HG03575 (cell line): ENCODE data around the gene CLPX.
"Not testable (repeated sequence)": the region's sequence is repeated elsewhere in the genome, so short reads cannot be mapped to it uniquely, and the experiment has no call there.

Source experiments
- ATAC-seq: cut with Tn5 transposase; IDR thresholded peaks from one replicate; pipeline ENCODE4 v1.9.1; 2021; ENCODE audit not compliant: unreplicated experiment, insufficient number of reproducible peaks, low FRiP score; ENCODE audit errors: extremely low read depth

Gene CLPX

DNA sequence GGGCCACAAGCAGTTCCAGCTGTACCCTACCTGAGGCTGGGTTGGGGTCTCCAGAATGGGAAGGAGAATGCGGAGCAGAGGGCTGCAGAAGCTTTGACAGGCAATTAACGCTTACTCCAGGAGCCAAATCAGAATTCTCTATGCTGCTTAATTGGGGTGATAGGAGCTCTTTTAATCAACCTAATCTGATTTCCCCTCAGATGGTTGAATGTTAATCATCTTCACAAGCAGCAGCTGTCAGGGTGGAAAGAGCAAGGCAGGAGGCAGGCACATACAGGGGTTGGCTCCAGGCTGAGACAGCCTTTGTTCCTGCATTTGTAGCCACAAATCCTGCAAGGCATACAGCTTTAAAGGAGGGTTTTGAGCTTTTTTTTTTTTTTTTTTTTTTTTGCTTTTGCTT is 23.5 kb upstream of the CLPX start:
- no peak for ATAC-seq

DNA sequence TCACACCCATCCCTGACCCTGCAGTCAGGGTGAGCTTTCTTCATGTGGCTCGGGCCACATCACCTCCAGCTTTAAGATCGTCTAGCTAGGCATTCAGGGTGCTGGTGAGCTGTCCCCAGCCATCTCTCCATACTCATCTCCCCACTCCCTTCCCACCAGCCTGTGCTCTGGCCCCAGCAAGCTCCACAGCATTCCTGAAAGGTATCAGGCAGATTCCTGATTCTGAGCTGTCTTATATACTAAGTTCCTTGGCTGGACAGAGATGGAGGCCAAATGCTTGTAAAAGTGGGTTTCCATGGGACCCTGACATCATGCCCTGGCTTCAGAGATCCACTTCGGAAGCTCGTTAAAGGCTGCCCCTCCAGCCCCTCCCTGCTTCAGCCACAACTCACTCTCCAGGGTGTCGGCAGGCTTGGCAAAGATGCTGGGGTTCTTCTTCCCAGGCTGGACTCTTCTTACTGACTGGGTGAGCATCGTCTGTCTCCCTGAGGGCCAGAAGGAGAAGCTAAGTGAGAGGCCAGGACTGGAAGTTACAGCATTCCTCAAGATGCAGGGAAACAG is 22.2 kb upstream of the CLPX start:
- ATAC-seq, result no peak

DNA sequence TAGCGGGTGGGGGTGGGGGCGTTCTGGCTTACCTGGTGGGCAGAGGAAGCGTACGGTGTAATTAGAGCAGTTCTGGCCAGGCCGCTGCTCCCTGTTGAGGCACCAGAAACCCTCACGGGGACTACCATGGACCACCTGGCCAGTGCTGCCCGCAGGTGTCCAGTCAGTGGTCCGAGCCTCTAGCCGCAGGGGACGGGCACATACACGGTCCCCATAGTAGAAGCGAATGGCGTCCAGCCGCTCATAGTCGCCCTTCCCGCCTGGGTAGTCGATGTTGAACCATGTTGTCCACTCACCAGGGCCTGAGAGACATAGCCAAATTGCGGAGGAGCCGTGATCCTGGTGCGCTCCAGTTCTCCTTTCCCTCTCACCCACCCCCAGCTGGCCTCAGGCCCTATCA is 21.6 kb upstream of the CLPX start:
- no peak for ATAC-seq

DNA sequence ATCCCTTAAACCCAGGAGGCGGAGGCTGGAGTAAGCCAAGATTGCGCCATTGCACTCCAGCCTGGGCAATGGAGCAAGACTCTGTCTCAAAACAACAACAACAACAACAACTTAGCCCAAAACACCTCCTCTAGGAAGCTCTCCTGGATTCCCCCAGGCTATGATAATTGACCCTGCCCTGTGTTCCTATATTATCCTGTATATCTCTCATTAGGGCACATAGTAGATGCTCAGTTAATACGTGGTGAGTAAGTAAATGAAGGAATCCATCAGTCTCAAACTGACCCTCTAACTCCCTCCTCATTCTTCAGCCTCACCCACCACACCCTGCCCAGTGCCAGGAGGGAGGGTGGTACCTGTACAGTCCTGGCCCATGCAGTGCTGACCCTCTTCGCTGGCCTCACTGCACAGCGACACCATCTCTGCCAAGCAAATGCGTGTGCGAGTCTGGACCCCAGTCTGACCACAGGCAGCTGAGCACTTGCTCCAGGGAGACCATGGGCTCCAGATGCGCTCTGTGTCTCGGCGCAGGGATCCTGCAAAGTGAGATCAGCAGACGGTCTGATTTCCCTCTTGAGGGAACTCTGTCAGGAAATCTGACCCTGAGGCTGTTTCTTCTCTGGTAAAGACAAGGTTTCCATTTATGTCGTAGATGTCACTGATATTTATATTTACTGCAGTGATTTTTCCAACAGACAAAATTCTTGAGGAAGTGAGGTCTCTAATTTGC is 20.0 kb upstream of the CLPX start:
- ATAC-seq, result no peak

DNA sequence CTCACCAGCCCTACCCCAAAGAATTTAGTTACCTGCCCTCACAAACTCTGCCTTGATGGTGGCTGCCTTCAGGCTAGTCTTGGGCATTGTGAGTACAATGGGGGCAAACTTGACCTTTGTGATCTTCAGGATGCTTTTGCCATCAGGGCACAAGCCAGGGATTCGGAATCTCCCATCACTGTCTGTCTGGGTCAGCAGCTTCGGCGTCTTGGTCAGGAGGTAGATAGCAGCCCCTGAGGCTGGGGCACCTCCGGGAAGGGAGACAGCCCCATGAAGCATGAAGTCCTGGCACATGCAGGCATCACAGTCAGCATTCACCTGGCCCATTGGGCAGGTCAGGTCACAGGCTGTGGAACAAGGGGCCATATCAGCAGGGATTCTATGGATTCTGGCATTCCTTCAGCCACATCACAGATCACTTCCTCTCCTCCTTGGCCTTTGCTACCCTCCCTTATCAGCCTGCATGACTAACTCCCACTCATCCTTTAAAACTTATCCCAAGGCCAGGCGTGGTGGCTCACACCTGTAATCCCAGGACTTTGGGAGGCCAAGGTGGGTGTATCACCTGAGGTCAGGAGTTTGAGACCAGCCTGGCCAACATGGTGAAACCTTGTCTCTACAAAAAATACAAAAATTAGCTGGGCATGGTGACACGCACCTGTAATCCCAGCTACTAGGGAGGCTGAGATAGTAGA is 19.2 kb upstream of the CLPX start:
- no peak for ATAC-seq

DNA sequence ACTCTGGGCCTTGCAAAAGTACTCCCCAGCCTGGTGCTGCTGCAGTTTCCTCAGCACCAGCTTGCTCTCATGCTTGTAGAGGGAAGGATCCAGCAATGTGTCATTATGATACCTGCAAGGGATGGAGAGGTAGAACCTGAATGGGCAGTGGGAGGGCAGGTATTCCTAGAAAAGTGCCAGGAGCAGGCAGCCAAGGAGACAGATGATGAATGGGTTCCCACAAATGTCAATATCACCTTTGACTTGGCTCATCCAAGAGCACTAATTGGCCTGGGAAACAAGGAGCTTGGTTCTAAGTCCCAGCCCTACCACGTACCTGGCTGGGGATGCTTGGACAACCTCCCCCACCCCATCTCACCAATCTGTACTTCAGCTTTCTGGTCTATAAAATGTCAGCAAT is 16.8 kb upstream of the CLPX start:
- ATAC-seq, result no peak

DNA sequence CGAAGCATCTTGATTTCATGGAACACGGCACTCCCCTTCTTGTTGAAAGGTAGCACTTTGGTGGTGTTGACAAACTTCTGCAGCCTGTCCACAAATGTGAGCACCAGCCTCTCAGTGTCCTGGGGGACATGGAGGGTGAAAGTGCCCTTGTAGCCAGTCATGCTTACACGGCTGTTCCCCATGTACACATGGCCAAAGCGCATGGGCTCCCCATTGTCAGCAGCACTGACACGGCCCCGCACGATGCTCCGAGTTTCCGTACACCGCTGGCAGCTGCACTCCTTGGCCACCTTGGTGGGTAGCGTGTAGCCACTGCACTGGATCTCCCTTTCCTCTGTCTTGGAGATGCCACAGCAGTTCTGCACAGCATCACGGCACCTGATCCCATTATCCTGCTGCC is 13.4 kb upstream of the CLPX start:
- no peak for ATAC-seq

DNA sequence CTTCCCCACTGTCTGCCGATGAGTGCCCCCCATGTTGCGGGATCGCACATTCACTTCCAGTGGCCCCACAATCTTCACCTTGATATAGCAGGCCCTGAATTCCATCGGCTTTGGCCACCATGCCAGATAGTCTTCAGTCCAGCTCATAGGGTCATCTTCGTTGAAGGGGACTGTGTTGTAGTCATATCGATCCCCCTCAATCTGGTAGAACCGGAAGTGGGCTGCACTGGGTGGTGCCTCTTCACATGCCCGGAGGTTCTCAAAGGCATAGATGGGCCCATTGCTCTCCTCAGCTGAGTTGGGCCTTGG is 12.1 kb upstream of the CLPX start:
- no peak for ATAC-seq

DNA sequence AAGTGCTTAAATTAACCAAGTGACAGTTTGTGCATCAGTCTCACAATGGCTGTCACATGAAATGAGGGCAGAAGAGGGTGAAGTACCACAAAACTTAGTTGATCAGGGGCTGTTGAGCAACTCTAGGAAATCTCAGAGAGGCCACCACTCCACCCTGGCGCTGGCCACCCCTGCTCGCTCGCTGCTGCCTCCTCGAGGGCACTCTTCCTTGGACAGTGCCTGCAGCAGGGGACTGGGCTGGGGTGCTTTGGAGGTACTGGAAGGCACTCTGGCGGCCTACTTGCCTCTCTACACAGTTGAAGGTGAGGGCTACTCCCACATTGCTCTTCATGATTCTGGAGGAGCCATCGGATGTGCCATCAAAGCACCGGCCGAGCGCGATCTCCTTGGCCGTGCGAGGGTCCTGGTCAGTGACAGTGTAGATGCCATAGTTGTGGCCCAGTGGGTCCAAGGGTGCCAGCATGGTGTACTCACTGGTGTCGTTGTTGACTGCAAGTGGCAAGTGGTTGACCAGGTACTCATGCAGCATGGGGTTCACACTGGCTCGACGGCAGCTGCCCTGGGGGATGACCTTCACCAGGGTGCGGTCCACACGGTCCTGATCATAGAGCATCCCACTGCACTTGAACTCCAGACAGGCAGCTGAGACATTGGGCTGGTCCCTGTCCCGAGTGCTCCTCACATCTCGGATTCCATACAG is 11.6 kb upstream of the CLPX start:
- no peak for ATAC-seq

DNA sequence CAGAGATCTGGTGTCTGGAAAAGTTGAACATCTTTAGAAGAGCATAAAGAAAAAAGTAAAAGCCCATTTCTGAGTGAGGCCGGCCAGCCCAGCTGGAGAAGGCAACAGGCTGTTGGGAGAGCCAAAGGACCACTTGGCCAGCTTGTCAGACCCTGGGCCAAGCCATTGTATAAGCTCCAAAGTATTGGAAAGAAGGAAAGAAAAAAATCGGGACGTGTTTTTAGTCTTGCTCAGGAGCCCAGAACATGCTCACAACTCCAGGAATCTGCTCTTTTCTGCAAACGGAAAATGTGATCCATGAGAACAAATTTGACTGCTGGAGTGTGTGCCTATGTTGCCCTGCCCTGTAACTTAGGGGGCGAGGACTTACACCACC is 10.4 kb upstream of the CLPX start:
- ATAC-seq, result no peak

DNA sequence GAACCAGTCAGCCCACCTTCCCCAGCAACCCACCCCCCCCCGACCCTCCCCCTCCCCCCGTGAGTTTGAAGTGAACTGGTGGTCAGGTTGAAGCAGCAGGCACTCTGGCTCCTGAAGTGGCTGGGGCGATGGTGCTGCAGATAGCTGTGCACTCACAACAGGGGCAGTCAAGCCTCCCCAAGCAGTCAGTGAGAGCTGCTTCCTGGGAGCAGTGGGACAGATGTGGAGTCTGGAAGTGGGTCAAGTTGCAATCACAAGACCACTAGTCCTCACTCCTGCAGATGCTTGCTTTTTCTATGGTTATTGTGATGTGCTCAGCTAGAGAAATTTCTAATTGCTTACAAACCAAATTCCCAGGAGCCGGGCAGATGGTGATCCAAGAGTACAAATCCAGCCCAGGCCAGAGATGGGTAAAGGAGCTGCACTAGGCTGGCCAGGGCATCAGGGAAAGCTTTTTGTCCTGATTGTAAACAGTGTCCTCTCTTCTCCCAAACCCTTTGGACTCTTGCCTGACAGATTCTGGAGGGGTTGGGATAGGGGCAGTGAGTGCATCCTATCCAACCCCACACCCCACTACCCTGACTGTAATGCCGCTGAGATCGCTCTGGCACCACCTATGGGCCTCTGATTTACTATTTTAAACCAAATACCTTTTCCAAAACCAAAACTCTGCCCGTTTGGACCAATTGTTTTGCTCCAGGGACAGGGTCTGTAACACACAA is 9.8 kb upstream of the CLPX start:
- no peak for ATAC-seq

DNA sequence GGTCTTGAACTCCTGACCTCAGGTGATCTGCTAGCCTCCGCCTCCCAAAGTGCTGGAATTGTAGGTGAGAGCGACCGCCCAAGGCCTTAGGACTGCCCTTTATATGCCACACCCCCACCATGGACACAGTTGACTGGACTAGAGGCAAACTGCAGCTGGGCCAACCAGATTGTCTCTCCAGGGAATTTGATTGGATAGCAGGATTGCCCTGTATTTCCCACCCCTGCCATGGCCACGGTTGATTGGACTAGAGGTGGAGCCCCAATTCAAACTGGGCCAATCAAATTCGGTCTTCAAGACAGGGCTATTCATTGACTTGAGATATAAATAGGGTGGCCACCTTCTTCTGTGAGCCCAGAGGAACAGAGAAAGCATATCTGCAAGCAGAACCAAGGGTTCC is 6.9 kb upstream of the CLPX start:
- no peak for ATAC-seq

DNA sequence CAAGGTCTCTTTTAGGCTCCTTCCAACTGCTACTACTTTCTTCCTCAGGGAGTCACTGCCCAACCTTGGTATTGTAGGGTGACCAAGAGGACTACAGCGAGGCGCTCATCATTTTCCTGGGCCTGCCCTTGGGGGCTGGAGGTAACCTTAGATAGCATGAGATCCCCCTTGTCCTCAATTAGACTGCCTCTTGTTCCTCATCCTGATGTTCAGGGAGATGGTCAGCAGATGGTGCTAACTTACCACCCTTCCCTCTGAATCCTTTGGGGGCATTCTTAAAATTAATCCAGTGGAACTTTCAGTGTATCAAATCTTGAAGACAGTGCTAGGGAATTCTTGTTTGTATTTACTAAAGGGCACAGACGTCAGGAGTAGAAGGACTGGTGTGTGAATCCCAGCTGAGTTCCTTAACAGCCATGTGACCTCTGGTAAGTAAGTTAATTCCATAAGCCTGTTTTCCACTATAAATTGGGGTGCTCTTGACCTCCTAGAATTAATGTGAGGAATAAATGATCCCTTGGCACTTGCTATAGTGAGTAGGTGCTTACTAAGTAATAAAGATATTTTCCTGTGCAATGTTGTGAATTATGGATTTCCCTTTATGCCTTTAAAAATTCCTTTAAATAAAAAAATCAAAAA is 4.1 kb upstream of the CLPX start:
- ATAC-seq, result no peak

DNA sequence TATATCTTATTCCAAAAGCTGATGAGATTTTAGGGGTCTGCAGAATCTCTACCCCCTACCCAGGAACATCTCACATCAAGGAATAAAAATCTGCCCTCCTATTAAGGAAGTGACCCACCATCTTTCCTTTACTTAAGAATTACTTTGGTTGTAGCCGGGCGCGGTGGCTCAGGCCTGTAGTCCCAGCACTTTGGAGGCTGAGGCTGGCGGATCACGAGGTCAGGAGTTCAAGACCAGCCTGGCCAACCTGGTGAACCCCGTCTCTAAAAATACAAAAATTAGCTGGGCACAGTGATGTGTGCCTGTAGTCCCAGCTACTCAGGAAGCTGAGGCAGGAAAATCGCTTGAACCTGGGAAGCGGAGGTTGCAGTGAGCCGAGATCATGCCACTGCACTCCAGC is 3.3 kb upstream of the CLPX start:
- ATAC-seq, result not testable (repeated sequence)

DNA sequence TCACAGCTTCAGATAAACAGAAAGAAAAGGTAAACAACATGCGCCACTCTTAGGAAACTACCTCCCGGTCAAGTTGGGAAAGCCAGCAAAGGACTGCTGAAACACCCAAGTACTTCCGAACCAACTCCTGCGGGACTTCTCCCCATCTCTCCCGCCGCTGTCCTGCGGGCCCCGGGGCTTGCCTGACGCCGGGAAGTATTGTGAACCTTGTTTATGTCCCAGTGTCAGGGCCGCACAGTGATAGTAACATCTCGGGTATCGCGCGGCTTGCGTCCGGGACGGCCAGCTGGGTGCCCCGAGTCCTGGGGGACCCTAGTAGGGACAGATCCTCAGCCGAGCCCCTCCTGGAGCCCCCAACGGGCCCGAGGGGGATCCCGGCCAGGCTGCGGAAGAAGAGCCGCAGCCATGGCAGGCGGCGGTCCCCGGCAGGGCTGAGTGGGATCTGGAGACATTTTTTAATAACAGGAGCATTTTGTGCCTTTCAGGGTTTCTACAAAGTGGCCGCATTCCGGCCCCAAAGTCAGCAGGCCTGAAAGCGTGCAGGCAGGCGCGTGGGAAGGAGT is 756 bp downstream of the CLPX start:
- no peak for ATAC-seq

DNA sequence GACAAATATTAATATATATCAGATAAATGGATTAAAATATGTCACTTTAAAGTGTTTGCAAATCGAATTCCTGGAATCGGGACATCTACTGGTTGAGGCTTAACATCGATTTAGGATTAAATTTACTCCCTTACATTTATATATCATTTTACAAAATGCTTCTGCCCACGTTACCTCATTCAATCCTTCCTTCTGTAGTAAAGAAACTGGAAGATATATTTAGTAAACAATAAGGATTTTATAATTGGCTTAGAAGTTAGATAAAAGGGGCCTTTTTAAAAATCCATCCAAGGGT is 1.3 kb downstream of the CLPX start:
- no peak for ATAC-seq

DNA sequence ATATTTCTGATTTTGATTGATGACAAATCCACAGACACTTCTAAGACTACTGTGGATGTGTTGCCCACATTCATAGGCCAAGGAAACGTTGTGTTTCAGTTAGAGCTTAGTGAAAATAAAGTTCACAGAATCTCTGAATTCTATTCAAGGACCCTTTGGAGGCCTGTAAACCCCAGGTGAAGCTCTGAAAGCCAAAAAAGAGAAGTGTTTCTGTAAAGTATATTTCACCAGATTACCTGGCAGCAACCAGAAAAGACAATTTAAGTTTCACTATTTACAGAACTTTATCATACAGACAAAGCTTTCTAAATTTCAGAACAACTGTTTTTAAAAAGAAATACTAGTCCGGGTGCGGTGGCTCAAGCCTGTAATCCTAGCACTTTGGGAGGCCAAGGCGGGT is 2.6 kb downstream of the CLPX start:
- ATAC-seq, result no peak

DNA sequence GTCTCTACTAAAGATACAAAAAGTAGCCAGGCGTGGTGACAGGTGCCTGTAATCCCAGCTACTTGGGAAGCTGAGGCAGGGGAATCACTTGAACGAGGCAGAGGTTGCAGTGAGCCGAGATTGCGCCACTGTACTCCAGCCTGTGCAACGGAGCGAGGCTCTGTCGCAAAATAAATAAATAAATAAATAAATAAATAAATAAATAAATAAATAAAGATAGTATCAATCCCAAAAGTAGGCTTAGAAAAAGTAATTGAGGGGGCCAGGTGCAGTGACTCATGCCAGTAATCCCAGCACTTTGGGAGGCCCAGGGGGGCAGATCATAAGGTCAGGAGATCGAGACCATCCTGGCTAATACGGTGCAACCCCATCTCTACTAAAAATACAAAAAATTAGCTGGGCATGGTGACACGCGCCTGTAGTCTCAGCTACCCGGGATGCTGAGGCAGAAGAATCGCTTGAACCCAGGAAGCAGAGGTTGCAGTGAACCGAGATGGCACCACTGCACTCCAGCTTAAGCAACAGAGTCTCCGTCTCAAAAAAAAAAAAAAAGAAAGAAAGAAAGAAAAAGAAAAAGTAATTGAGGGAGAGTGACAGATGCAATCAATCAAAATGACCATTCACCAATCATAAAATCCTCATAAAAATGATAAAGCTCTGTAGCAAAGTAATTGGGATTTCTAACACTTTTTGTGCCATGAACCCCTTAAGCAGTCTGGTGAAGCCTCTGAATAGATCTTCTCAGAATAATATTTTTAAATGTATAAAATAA is 3.4 kb downstream of the CLPX start:
- not testable (repeated sequence) for ATAC-seq
